NB4 (cell line): ENCODE measurements around the gene P2RY2.

ENCODE experiments used
- CTCF ChIP-seq: IDR thresholded peaks from one replicate; pipeline ENCODE4 v1.5.1; 2012; ENCODE audit warnings: low read depth, low read length
- MAX ChIP-seq: IDR thresholded peaks from 2 replicates; pipeline ENCODE4 v1.6.1; 2011; ENCODE audit warnings: low read depth, low read length
- MYC ChIP-seq: IDR thresholded peaks from 2 replicates; pipeline ENCODE4 v1.6.1; 2011; ENCODE audit warnings: low read depth, low read length
- POLR2A ChIP-seq: IDR thresholded peaks from 2 replicates; pipeline ENCODE4 v1.6.1; 2011; ENCODE audit warnings: mild to moderate bottlenecking; ENCODE audit not compliant: insufficient read length; ENCODE audit errors: extremely low read depth

- TF ChIP-seq CTCF (no peak), POLR2A (no peak), MAX (no peak), MYC (no peak)
These were observed 323 bp upstream of the P2RY2 start for GRCh38 chr11:73217810-73218105.
